Hematopoietic multipotent progenitor cell treated with erythropoietin and hydrocortisone succinate and interleukin-3 and kit ligand, for 8 days (in vitro differentiated cells): ENCODE measurements around the gene NLGN2.

Experiments
- DNase-seq: peaks from one replicate; pipeline ENCODE4 v3.0.0-alpha.2; 2015

Gene NLGN2

DNA sequence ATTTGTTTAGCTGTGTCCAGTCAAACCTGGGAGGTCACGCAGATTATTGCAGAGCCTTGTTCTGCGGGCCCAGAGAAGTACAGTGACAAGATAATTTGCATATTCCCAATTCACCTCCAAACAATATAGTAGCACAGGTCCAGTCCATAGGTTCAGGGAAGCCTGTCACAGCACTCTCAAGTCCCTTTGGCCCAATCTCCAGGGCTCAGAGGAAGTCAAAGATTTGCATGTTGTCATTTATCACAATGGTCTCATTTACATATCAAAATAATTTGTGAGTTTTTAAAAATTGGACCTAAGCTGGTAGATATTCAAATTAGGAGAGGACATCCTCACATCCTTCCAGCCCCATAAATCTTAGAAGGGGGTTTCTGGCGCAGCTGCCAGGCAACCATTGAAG is 59.9 kb downstream of the NLGN2 start:
- no peak for DNase-seq

DNA sequence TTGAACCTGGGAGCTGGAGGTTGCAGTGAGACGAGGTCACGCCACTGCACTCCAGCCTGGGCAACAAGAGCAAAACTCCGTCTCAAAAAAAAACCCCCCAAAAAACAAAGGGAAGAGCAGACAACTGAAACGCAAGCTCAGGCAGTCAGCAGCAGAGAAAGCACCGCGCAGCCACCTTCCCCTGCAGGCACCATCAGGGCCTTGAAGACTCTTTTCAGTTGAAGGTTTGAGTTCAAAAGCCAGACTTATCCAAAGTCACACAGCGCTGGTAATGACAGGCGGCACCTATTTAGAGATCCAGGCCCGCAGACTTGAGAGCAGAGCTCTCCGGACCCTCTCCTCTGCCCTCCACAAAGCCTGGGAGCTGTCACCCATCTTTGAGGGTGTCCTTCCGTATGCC is 60.6 kb downstream of the NLGN2 start:
- DNase-seq, result no peak

DNA sequence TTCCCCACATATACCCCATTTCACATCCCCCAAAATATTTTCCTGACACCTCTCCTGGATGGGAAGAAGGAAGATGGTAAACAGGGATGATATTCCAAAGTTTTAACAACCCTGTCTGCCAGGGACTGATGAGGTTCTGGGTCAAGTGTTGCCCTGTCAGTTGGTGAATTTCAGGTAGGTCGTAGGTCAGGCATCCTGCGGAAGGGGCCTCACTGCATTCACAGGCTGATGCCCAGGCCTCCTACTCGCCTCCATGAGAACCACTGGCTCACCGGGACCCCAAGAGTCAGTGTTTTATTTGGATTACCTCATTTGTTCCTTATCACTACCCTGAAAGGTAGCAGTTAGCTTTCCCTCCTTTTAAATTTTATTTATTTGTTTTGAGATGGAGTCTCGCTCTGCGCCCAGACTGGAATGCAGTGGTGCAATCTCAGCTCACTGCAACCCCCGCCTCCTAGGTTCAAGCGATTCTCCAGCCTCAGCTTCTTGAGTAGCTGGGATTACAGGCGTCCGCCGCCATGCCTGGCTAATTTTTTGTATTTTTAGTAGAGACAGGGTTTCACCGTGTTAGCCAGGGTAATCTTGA is 61.3 kb downstream of the NLGN2 start:
- DNase-seq, result no peak
